ENCODE measurements around the gene MED13L.

DNA sequence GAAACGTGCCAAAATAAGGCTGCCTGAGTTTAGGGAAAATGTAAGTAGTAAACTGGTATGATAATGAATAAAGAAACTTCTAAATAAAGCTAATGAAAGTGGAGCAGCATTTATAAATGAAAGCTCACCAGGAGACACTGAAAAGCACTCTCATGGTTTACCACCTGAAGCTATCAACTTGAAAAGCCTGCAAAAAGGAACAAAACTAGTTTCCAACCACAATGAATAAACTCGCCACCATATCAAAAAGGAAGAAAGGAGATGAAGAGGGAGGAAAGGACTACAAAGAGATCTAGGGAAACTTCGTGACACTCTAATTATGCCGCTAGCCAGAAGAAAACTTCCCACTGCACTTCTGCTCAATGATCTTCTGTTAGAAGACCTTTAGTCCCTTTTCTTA is 66.7 kb downstream of the MED13L start:
- TF ChIP-seq, protein P1, sequence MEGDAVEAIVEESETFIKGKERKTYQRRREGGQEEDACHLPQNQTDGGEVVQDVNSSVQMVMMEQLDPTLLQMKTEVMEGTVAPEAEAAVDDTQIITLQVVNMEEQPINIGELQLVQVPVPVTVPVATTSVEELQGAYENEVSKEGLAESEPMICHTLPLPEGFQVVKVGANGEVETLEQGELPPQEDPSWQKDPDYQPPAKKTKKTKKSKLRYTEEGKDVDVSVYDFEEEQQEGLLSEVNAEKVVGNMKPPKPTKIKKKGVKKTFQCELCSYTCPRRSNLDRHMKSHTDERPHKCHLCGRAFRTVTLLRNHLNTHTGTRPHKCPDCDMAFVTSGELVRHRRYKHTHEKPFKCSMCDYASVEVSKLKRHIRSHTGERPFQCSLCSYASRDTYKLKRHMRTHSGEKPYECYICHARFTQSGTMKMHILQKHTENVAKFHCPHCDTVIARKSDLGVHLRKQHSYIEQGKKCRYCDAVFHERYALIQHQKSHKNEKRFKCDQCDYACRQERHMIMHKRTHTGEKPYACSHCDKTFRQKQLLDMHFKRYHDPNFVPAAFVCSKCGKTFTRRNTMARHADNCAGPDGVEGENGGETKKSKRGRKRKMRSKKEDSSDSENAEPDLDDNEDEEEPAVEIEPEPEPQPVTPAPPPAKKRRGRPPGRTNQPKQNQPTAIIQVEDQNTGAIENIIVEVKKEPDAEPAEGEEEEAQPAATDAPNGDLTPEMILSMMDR (IDR thresholded peaks at IDR 0.05): no peak
- TF ChIP-seq POLR2A (IDR thresholded peaks at IDR 0.05): no peak

Measured in thyroid gland (tissue), 4 donors.